Measurements from ENCODE around the gene TMEM273. TPM values are rescaled to one million over a fixed set of nuclear protein-coding genes. Genes with fewer than 3 reads are reported as not detected.

Gene TMEM273
- total and polyA plus RNA-seq, 2 donors (not counting 1 experiment from before 2014, with no cell fraction given) = 0.18 TPM; not detected in 1

GRCh38 chr10:49143249-49143648 is 44.9 kb downstream of the TMEM273 start:
- H3K79me2 ChIP-seq (ENCODE audit: control insufficient read depth, insufficient read depth, low read length) = no peaks in the 10 kb centered on the region
- no peak overlapping the region for H3K9ac ChIP-seq (ENCODE audit: insufficient read depth, low read length)
- H3K4me2 ChIP-seq (ENCODE audit: extremely low read depth, insufficient read depth, low read length) = no peak overlapping the region
- no peak overlapping the region for H3K27ac ChIP-seq (ENCODE audit: insufficient read depth, low read length)
- H3K27me3 ChIP-seq (ENCODE audit: control insufficient read depth, insufficient read depth, low read length) = no peaks in the 10 kb centered on the region
- no peaks in the 10 kb centered on the region for H3K9me3 ChIP-seq (ENCODE audit: control insufficient read depth, insufficient read depth, low read depth, low read length)
- DNase-seq (ENCODE audit: low read depth in 2 of 2) = no peak
- no peak overlapping the region for H2AFZ ChIP-seq (ENCODE audit: low read length)
- no peaks in the 10 kb centered on the region for H3K36me3 ChIP-seq (ENCODE audit: control insufficient read depth, insufficient read depth, low read length)
- H4K20me1 ChIP-seq (ENCODE audit: control insufficient read depth, extremely low read depth, insufficient read depth, low read length) = no peaks in the 10 kb centered on the region
- H3K4me3 ChIP-seq (replicated peaks in 1 of 4; ENCODE audit: control extremely low read depth in 1 of 4, insufficient read depth in 1 of 4, low read depth in 3 of 4, low read length in 4 of 4) = no peak overlapping the region
- H3K4me1 ChIP-seq (ENCODE audit: control insufficient read depth, extremely low read depth, insufficient read depth, low read length) = peaks cover 27% of the 10 kb centered on the region
- TF ChIP-seq CTCF (conservative IDR thresholded peaks at IDR 0.05 in 1 of 2, IDR thresholded peaks at IDR 0.05 in 1 of 2; ENCODE audit: low read depth in 1 of 2, low read length in 2 of 2) = no peak
- no peak for TF ChIP-seq EZH2 (IDR thresholded peaks at IDR 0.05; ENCODE audit: low read length, missing control alignments)

- Histone ChIP-seq H2AFZ (ENCODE audit: low read length) (no peak overlapping the region), H3K4me3 (replicated peaks in 1 of 4; ENCODE audit: control extremely low read depth in 1 of 4, insufficient read depth in 1 of 4, low read depth in 3 of 4, low read length in 4 of 4) (no peak overlapping the region), H3K9me3 (ENCODE audit: control insufficient read depth, insufficient read depth, low read depth, low read length) (no peaks in the 10 kb centered on the region), H4K20me1 (ENCODE audit: control insufficient read depth, extremely low read depth, insufficient read depth, low read length) (no peaks in the 10 kb centered on the region), H3K4me2 (ENCODE audit: extremely low read depth, insufficient read depth, low read length) (no peak overlapping the region), H3K79me2 (ENCODE audit: control insufficient read depth, insufficient read depth, low read length) (no peaks in the 10 kb centered on the region), H3K27ac (ENCODE audit: insufficient read depth, low read length) (no peak overlapping the region), H3K4me1 (ENCODE audit: control insufficient read depth, extremely low read depth, insufficient read depth, low read length) (peaks cover 27% of the 10 kb centered on the region), H3K36me3 (ENCODE audit: control insufficient read depth, insufficient read depth, low read length) (no peaks in the 10 kb centered on the region), H3K27me3 (ENCODE audit: control insufficient read depth, insufficient read depth, low read length) (peaks cover 3% of the 10 kb centered on the region), H3K9ac (ENCODE audit: insufficient read depth, low read length) (no peak overlapping the region)
- no peak for TF ChIP-seq EZH2 (IDR thresholded peaks at IDR 0.05; ENCODE audit: low read length, missing control alignments)
- no peak for DNase-seq (ENCODE audit: low read depth in 2 of 2)
Observed at GRCh38 chr10:49141541-49142332, 46.5 kb downstream of the TMEM273 start.

- peaks cover 27% of the 10 kb centered on the region for H3K4me1 ChIP-seq (ENCODE audit: control insufficient read depth, extremely low read depth, insufficient read depth, low read length)
- H3K79me2 ChIP-seq (ENCODE audit: control insufficient read depth, insufficient read depth, low read length) = no peaks in the 10 kb centered on the region
- no peaks in the 10 kb centered on the region for H3K36me3 ChIP-seq (ENCODE audit: control insufficient read depth, insufficient read depth, low read length)
- no peak overlapping the region for H3K9ac ChIP-seq (ENCODE audit: insufficient read depth, low read length)
- peaks cover 6% of the 10 kb centered on the region for H3K27me3 ChIP-seq (ENCODE audit: control insufficient read depth, insufficient read depth, low read length)
- H3K27ac ChIP-seq (ENCODE audit: insufficient read depth, low read length) = peak overlapping the region; percentile 80
- no peak for TF ChIP-seq EZH2 (IDR thresholded peaks at IDR 0.05; ENCODE audit: low read length, missing control alignments)
- DNase-seq (ENCODE audit: low read depth in 2 of 2) = no peak
- H3K9me3 ChIP-seq (ENCODE audit: control insufficient read depth, insufficient read depth, low read depth, low read length) = no peaks in the 10 kb centered on the region
- H4K20me1 ChIP-seq (ENCODE audit: control insufficient read depth, extremely low read depth, insufficient read depth, low read length) = no peaks in the 10 kb centered on the region
- no peak overlapping the region for H3K4me3 ChIP-seq (replicated peaks in 1 of 4; ENCODE audit: control extremely low read depth in 1 of 4, insufficient read depth in 1 of 4, low read depth in 3 of 4, low read length in 4 of 4)
- H2AFZ ChIP-seq (ENCODE audit: low read length) = no peak overlapping the region
- H3K4me2 ChIP-seq (ENCODE audit: extremely low read depth, insufficient read depth, low read length) = peak overlapping the region; percentile 33
Observed at GRCh38 chr10:49140304-49141177, 47.6 kb downstream of the TMEM273 start.
